ENCODE data around the gene DUSP2. TPM values are rescaled to one million over a fixed set of nuclear protein-coding genes. Genes with fewer than 3 reads are reported as not detected.
"Not testable (repeated sequence)": the region's sequence is repeated elsewhere in the genome, so short reads cannot be mapped to it uniquely, and the experiment has no call there.

The DUSP2 gene
- polyA plus RNA-seq, 1 donor: 3.6 TPM

- no peak for DNase-seq
These were observed 1.8 kb upstream of the DUSP2 start for GRCh38 chr2:96146881-96147592.

- DNase-seq: peak; percentile 38
These were observed 1.1 kb upstream of the DUSP2 start for GRCh38 chr2:96146153-96146880.

- no peak for DNase-seq
These were observed 560 bp upstream of the DUSP2 start for GRCh38 chr2:96145848-96146152.

GRCh38 chr2:96144481-96145035, 682 bp downstream of the DUSP2 start:
- DNase-seq: no peak

DNA sequence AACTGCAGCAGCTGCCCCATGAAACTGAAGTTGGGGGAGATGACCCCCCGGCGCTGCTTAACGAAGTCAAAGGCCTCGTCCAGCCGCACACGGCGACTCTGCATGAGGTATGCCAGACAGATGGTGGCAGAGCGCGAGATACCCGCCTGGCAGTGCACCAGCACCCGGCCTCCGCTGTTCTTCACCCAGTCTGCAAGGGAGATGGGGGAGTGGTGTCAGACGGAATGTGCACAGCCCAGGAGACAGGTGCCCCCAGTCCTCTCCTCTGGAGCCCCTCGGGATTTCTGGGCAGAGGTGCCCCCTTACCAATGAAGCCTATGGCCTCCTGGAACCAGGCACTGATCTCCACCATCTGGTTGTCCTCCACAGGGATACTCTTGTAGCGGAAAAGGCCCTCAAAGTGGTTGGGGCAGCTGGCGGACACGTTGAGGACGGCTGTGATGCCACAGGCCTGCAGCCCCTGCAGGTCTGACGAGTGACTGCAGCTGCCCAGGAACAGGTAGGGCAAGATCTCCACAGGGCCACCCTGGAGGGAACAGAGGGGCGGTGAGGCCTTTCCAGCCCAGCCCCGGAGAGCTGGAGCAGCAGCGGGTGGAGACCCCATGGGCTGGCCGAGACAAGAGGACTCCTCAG, 1.3 kb downstream of the DUSP2 start:
- no peak for DNase-seq

GRCh38 chr2:96143231-96143847, 1.9 kb downstream of the DUSP2 start:
- no peak for DNase-seq

DNA sequence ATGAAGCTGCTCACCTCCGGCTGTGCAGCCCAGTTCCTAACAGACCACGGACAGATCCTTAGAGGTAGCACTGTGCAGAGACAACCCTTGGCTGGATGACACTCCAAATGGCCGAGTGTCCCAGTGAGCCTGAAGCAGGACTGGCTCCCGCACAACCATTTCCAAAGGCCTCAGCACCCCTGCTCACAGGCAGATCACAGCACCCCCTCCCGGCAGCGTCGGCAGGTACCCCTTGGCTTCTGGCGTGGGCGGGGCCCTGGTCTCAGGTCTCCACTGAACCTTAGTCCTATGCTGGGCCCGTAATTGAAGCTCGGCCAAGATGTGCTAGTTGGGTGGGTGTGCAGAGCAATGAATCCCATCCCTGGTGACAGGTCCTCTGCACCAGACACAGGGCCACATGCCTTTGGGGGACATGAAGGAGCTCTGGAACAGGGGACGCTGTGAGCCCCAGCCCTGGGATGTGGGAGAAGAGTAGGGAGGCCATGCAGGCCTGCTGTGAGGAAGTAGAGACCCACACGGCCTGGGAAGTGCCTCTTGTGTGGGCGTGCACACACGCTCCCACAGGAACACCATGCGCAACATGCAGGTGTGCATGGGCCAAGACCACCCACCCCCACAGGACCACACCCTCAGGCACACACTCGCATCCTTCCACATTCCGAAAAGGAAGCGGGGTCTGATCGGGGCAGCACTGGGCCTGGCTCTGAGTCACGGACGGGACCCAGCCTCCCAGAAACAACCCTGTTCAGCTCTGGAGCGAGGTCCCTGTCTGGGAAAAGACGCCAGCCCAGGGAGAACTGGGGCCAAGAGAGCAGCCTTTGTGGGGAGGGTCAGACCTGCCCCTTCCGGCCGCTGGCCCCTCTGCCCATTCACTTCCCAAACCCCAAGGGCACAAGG, 2.8 kb downstream of the DUSP2 start:
- DNase-seq: no peak

DNA sequence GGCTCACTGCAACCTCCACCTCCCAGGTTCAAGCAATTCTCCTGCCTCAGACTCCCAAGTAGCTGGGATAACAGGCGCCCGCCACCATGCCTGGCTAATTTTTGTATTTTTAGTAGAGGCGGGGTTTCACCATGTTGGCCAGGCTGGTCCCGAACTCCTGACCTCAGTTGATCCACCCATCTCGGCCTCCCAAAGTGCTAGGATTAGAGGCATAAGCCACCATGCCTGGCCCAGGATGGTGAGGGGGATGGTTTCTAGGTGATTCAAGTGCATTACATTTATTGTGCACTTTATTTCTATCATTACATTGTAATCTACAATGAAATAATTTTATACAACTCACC, 3.6 kb downstream of the DUSP2 start:
- DNase-seq: not testable (repeated sequence)

GRCh38 chr2:96140941-96141623, 4.2 kb downstream of the DUSP2 start:
- DNase-seq: no peak

GRCh38 chr2:96139181-96139758, 6.0 kb downstream of the DUSP2 start:
- DNase-seq: no peak

DNA sequence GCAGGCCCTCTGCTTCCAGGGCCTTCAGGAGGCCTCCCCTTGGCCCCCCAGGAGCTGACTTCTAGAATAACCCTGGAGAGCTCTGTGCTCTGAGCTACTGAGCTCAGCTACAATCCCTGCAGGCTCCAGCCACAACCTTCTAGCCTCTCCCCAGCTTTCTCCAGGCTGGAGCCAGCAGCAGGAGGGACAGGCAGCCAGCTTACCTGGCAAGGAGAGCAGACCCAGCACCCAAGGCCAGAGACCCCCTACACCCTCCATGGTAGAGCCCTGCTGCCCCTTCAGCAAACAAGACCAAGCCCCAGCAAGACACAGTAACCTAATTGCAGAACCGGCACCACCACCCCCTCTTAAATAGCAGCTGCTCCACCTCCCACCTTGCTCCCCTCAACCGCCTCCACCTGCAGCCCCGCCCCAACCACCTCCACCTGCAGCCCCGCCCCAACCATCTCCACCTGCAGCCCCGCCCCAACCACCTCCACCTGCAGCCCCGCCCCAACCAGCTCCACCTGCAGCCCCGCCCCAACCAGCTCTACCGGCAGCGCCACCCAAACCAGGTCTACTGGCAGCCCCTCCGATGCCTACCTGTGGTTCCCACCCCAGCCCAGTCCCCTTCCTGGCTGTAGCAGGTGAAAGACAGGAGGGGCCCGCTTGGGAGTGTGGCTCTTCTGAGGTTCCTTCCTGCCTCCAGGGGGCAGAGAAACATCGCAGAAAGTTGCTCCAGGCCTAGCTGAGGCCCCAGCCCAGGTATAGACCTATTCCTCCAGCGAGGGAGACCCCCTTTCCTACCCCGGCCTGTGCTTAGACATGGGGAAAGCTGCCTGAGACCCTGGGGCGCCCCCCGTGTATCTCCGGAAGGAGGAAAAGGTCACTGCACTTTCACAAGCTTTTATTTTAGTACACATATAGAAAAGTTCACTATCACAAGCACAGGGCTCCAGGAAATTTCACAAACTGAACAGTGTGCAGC, 6.8 kb downstream of the DUSP2 start, which contains the start of gene ASTL:
Gene ASTL, minus strand, starts transcription at position 324 of the 967 bp plus-strand sequence. Its CDS starts 66 bp downstream, at position 258.
- DNase-seq: no peak

DNA sequence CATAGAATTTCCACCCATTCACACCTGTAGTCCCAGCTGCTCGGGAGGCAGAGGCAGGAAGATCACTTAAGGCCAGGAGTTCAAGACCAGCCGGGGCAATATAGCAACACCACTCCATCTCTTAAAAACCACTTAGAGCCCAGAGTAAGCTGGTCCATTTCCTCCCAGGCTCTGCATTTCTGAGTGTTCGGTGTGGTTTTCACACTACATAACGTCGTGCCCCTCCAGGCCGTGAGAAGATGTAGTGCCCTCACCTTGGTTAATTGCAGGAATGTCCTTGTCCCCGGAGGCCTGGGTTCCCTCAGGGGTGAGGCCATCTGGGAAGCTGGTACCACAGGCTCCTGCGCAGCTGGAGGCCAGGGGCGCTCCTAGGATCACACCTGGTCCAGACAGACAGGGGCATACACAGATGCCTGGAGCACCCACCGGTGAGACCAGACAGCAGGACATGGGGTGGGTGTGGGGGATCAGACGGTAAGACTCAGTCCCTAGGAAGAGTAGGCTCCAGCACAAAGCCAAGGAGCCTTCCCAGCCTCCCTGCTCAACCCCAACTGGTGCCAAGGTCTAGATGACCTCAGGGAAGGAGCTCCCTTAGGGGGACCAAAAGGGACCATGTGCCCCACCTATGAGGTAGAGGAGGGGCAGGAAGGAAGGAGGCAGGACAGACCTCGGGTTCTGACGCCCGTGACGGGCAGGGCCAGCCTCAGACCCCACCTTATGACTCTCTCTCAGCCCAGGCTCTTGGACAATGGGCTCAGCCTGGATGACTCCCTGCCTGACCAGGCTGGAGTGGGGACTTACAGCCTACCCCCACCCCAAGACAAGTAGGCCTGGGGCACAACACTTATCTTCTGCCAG, 7.7 kb downstream of the DUSP2 start:
- no peak for DNase-seq

DNA sequence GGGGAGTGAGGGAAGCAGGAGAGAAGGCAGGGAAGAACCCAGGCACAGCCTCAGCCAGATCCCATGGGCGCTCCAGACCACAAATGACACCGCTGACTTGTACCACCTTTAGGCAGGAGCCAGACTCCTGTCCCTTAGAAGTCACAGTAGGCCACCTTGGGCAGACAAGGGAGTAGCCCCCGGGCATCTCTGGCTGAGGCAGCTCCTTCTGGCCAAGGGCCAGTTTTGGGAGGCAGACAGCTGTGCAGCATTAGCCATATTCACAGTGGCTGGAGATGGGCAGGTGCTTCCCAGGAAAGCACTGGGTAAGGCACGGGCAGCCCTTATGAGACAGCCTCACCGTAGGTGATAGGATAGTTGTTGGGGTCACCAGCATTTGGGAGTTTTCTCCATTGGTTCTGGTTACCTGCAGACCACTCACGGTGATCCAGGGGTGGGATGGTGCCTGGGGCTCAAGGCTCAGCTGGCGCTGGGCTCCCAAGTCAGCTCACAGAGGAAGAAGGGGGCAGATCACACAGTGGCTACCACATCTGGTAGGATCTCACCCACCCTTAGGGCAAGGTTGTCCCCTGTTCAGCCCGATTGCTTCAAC, 9.0 kb downstream of the DUSP2 start:
- no peak for DNase-seq

DNA sequence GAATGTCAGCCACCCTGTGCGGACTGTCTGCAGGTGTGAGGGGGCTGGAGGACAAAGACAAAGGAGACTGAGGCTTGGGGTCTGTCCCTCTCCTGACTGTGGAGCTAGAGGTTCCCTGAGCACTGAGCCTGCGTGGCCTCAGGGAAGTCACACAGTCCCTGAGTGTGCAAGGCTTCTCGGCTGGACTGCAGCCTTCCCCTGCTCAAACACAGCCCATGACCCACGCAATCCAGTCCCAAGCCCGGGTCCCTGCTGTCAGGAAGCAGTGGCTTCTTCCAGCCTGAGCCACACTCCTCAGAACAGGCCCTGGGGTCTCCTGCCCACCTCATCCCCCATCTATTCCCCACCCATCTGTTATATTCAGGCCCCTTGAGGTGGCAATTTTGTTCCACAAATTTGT, 9.6 kb downstream of the DUSP2 start:
- no peak for DNase-seq

- no peak for DNase-seq
These were observed 10.1 kb downstream of the DUSP2 start for GRCh38 chr2:96135171-96135570.

DNA sequence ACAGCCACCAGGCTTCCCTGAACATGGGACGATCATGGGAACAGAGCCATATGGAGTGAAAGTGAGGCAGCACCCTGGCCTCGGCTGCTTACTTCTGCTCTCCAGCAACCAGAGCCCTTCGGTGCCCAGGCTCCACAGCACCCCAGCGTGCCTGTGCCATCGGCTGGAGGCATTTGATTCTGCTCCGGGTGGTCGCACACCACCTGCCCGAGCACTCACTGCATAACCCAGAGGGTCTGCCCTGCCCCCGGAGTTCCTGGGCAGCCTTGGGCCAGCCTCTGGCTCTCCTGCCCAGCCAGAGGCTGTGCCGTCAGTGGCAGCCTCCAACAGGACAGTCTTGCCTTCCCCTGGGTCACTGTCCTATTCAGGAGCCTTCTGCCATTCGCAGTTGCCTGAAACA, 10.8 kb downstream of the DUSP2 start:
- no peak for DNase-seq

DNA sequence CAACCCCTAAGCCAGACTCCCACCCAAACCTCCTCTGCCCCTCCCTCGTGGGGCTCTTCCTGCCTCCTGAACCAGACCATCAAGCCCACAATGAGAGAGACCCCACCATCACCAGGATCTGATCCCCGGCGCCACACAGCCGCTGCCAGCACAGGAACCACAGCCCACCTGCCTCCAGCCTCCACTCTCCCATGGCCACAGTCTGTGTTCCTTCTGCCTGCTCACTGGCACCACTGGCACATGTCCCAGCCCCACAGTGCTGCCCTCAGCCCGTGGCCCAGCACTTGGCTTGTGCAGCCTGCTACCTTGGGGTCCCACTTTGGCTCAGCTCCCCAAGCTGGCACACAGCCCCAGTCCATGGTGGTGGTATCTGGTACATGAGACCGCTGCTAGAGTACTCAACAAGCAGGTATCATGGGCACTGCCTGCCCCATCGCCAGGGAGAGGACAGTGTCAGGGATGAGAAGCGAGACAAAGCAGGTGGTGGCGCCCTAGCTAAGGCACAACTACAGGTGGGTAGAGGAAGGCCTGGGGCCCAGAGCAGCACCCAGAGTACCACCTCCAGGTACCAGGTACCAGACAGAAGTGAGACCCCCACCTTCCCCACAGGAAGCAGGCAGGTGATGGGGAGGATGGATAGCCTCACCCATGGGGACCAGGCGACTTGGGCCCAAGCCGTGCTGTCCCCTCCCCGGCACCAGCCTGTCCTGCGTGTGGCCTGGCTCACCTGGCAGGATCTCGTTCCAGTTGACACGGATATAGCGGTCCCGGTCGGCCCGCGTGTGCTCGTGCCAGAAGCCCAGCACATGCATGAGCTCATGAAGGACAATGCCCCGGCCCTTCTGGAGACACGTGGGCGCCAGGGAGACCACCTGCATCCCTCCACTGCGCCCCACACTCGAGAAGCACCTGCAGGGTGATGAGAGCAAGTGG, 13.2 kb downstream of the DUSP2 start:
- no peak for DNase-seq

Data from hindlimb muscle (tissue), 1 donor.